Measurements from ENCODE around the gene SYNE3. TPM values are rescaled to one million over a fixed set of nuclear protein-coding genes. Genes with fewer than 3 reads are reported as not detected.

Gene SYNE3
- total RNA-seq, 2 donors from 2014 or later = 3.4 to 29.5 TPM

DNA sequence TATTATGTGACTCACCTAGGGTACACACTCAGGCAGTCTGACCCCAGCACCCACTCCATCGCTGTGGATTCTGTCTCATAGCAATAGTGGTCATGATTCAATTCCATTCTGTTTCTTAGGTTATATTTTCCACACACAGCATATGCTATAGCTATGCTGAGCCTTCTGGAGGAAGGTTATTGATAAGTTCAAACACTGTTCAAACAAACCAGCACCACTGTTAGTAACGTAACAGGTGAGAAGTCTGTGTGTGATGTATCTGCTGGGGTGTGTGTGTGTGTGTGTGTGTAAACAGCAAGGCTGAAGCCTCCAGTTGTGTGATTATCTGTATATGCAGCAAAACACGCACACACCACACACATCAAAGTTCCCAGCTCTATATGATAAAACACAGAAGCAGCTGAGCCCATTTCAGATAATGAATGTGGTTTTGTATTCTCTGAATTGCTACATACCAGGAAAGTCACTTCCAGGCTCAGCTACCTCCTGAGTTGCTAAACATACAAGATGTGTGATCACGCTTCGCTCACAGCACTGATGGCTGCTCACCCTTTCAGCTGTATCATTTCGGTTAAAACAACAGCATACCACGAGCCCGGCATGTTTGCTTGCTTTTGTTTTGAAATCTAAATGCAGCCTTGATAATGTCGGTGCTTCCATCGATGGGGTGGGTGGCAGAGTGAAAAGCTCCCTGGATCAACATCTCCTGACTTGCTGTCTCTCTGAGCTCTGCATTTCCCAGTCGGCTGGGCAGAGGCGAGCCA lies 6.8 kb upstream of the SYNE3 start:
- intact Hi-C loops (cut with DNase I) = no loop called here
- peak overlapping the region in 1 of 2 donors; percentile 9 for H3K27ac ChIP-seq
- H3K36me3 ChIP-seq = no peaks in the 10 kb centered on the region
- no peak for DNase-seq (ENCODE audit: low spot score)
- H3K9me3 ChIP-seq = no peaks in the 10 kb centered on the region
- H3K4me1 ChIP-seq (replicated peaks) = peaks cover 7% of the 10 kb centered on the region
- WGBS = 65% methylated on average over 12 of the region's 12 CpGs
- no peak overlapping the region for H3K4me3 ChIP-seq
- TF ChIP-seq, protein P1, sequence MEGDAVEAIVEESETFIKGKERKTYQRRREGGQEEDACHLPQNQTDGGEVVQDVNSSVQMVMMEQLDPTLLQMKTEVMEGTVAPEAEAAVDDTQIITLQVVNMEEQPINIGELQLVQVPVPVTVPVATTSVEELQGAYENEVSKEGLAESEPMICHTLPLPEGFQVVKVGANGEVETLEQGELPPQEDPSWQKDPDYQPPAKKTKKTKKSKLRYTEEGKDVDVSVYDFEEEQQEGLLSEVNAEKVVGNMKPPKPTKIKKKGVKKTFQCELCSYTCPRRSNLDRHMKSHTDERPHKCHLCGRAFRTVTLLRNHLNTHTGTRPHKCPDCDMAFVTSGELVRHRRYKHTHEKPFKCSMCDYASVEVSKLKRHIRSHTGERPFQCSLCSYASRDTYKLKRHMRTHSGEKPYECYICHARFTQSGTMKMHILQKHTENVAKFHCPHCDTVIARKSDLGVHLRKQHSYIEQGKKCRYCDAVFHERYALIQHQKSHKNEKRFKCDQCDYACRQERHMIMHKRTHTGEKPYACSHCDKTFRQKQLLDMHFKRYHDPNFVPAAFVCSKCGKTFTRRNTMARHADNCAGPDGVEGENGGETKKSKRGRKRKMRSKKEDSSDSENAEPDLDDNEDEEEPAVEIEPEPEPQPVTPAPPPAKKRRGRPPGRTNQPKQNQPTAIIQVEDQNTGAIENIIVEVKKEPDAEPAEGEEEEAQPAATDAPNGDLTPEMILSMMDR (IDR thresholded peaks at IDR 0.05) = no peak
- TF ChIP-seq POLR2A (IDR thresholded peaks at IDR 0.05) (no peak), POLR2AphosphoS5 (IDR thresholded peaks at IDR 0.05) (no peak)
- no peaks in the 10 kb centered on the region for H3K27me3 ChIP-seq (replicated peaks; ENCODE audit: insufficient read depth)

DNA sequence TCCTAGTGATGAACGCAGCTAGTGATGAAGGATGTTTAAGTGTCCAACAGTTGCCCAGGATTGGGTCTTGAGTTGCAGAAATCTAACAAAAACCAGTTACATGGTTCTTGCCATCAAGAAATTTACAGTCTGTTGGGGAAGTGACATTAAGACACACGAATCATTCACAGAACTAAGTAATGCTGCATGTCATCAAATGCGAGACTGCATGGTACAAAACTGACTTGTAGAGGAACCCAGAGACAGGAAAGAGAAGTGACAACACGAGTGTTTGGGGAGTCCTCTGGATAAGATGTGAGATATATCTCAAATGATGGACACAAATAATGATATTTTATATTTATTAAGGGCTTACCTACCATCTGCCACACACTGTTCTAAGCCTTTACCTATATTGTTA lies 6.1 kb upstream of the SYNE3 start:
- H3K4me1 ChIP-seq (replicated peaks) = peaks cover 7% of the 10 kb centered on the region
- no peak overlapping the region for H3K4me3 ChIP-seq
- H3K36me3 ChIP-seq = no peaks in the 10 kb centered on the region
- DNase-seq (ENCODE audit: low spot score) = no peak
- H3K9me3 ChIP-seq = no peaks in the 10 kb centered on the region
- no peaks in the 10 kb centered on the region for H3K27me3 ChIP-seq (replicated peaks; ENCODE audit: insufficient read depth)
- TF ChIP-seq, protein P1 (IDR thresholded peaks at IDR 0.05) = no peak
- TF ChIP-seq POLR2A (IDR thresholded peaks at IDR 0.05) (no peak), POLR2AphosphoS5 (IDR thresholded peaks at IDR 0.05) (no peak)
- no peak overlapping the region for H3K27ac ChIP-seq
- 84% methylated on average over 4 of the region's 4 CpGs for WGBS
- intact Hi-C loops (cut with DNase I) = no loop called here

DNA sequence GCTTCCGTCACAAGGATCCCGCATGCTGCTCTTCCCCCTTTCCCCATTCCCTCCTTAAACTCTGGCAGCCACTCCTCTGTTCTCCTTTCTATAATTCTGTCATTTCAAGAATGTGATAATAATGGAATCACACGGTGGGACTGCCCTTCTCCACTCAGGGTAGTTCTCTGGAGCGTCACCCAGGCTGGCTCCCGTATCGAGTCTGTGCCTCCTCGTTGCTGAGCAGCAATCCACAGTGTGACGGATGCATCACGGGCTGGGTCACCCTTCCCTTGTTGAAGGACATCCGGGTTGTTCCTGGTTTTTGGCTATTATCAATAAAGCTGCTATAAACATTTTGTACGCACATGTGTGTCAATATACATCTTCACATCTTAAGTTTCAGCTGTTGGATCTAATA lies 5.7 kb upstream of the SYNE3 start:
- peaks cover 7% of the 10 kb centered on the region for H3K4me1 ChIP-seq (replicated peaks)
- no peaks in the 10 kb centered on the region for H3K36me3 ChIP-seq
- no peaks in the 10 kb centered on the region for H3K27me3 ChIP-seq (replicated peaks; ENCODE audit: insufficient read depth)
- WGBS = 94% methylated on average over 11 of the region's 11 CpGs
- H3K9me3 ChIP-seq = no peaks in the 10 kb centered on the region
- intact Hi-C loops (cut with DNase I) = no loop called here
- no peak overlapping the region for H3K4me3 ChIP-seq
- no peak for DNase-seq (ENCODE audit: low spot score)
- TF ChIP-seq, protein P1 (IDR thresholded peaks at IDR 0.05) = no peak
- TF ChIP-seq POLR2A (IDR thresholded peaks at IDR 0.05) = no peak
- TF ChIP-seq POLR2AphosphoS5 (IDR thresholded peaks at IDR 0.05) = no peak
- H3K27ac ChIP-seq = no peak overlapping the region

DNA sequence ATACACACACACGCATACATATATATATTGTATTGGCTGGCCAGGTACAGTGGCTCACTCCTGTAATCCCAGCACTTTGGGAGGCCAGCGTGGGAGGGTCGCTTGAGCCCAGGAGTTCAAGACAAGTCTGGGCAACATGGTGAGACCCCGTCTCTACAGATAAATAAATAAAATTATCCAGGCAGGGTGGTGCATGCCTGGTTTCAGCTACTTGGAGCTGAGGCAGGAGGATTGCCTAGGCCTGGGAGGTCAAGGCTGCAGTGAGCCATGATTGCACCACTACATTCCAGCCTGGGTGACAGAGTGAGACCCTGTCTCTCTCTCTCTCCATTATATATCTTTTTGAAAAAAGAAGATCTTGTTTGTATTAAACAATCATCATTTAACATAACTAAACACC lies 4.6 kb upstream of the SYNE3 start:
- H3K4me3 ChIP-seq = no peak overlapping the region
- no peaks in the 10 kb centered on the region for H3K27me3 ChIP-seq (replicated peaks; ENCODE audit: insufficient read depth)
- no peak overlapping the region for H3K27ac ChIP-seq
- DNase-seq (ENCODE audit: low spot score) = no peak
- H3K36me3 ChIP-seq = no peaks in the 10 kb centered on the region
- intact Hi-C loops (cut with DNase I) = no loop called here
- no peaks in the 10 kb centered on the region for H3K9me3 ChIP-seq
- TF ChIP-seq, protein P1 (IDR thresholded peaks at IDR 0.05) = no peak
- TF ChIP-seq POLR2AphosphoS5 (IDR thresholded peaks at IDR 0.05) (no peak), POLR2A (IDR thresholded peaks at IDR 0.05) (no peak)
- 85% methylated on average over 4 of the region's 4 CpGs for WGBS
- peaks cover 7% of the 10 kb centered on the region for H3K4me1 ChIP-seq (replicated peaks)

DNA sequence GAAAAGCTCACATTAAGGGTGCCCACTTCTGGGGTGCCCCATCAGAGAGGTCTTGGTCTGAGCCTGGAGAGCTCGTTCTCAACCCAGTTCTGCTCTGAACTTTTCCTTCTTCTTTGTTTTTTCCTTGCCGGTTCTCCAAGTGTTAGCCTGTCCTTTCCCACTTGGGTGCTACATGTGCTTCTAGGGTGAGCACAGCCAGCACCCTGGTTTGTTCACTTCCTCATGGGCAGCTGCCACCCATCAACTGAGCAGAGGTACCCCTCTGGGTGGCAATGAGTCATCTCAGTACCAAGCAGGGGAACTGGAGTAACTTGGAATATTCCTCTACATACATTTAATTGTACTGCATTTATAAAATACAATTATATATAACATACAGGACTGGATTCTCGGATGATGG lies 3.9 kb upstream of the SYNE3 start:
- Histone ChIP-seq H3K27me3 (replicated peaks; ENCODE audit: insufficient read depth) (no peaks in the 10 kb centered on the region), H3K27ac (no peak overlapping the region), H3K4me3 (no peak overlapping the region), H3K4me1 (replicated peaks) (peaks cover 11% of the 10 kb centered on the region), H3K36me3 (no peaks in the 10 kb centered on the region), H3K9me3 (no peaks in the 10 kb centered on the region)
- intact Hi-C loops (cut with DNase I) = no loop called here
- TF ChIP-seq, protein P1 (IDR thresholded peaks at IDR 0.05) = no peak
- no peak for TF ChIP-seq POLR2AphosphoS5 (IDR thresholded peaks at IDR 0.05)
- TF ChIP-seq POLR2A (IDR thresholded peaks at IDR 0.05) = no peak
- DNase-seq (ENCODE audit: low spot score) = no peak
- WGBS = 68% methylated on average over 3 of the region's 3 CpGs

All from prostate gland (tissue), 2 donors.